ENCODE measurements around the gene JAGN1.
"Not testable (repeated sequence)": the region's sequence is repeated elsewhere in the genome, so short reads cannot be mapped to it uniquely, and the experiment has no call there.

JAGN1 gene

GRCh38 chr3:9897408-9898372 is 7.3 kb downstream of the JAGN1 start:
- in situ Hi-C loops (cut with MboI; ENCODE audit: low sequenced_read_pairs) = no loop called here

- in situ Hi-C loops (cut with MboI; ENCODE audit: low sequenced_read_pairs) = no loop called here
Measured at GRCh38 chr3:9898467-9899241, 8.2 kb downstream of the JAGN1 start.

- in situ Hi-C loops (cut with MboI; ENCODE audit: low sequenced_read_pairs) = no loop called here
Measured at GRCh38 chr3:9899289-9899791, 8.9 kb downstream of the JAGN1 start.

- in situ Hi-C loops (cut with MboI; ENCODE audit: low sequenced_read_pairs) = not testable (repeated sequence)
Measured at GRCh38 chr3:9900965-9901415, 10.6 kb downstream of the JAGN1 start.

- in situ Hi-C loops (cut with MboI; ENCODE audit: low sequenced_read_pairs) = no loop called here
Measured at GRCh38 chr3:9901967-9902366, 11.6 kb downstream of the JAGN1 start.

- in situ Hi-C loops (cut with MboI; ENCODE audit: low sequenced_read_pairs) = no loop called here
Measured at GRCh38 chr3:9902372-9903237, 12.2 kb downstream of the JAGN1 start, which contains the start of gene IL17RE. Gene IL17RE (plus strand): TSS chr3:9902848. CDS start chr3:9902933, 85 bp downstream.

GRCh38 chr3:9903238-9903624 is 12.8 kb downstream of the JAGN1 start:
- in situ Hi-C loops (cut with MboI; ENCODE audit: low sequenced_read_pairs) = no loop called here

- in situ Hi-C loops (cut with MboI; ENCODE audit: low sequenced_read_pairs) = no loop called here
Measured at GRCh38 chr3:9903904-9904303, 13.5 kb downstream of the JAGN1 start.

- in situ Hi-C loops (cut with MboI; ENCODE audit: low sequenced_read_pairs) = no loop called here
Measured at GRCh38 chr3:9906480-9906879, 16.1 kb downstream of the JAGN1 start.

- in situ Hi-C loops (cut with MboI; ENCODE audit: low sequenced_read_pairs) = no loop called here
Measured at GRCh38 chr3:9908286-9908685, 17.9 kb downstream of the JAGN1 start.

- in situ Hi-C loops (cut with MboI; ENCODE audit: low sequenced_read_pairs) = no loop called here
Measured at GRCh38 chr3:9909221-9910013, 19.0 kb downstream of the JAGN1 start.

- in situ Hi-C loops (cut with MboI; ENCODE audit: low sequenced_read_pairs) = no loop called here
Measured at GRCh38 chr3:9911863-9912262, 21.5 kb downstream of the JAGN1 start.

GRCh38 chr3:9912294-9912935 is 22.0 kb downstream of the JAGN1 start:
- in situ Hi-C loops (cut with MboI; ENCODE audit: low sequenced_read_pairs) = no loop called here

GRCh38 chr3:9913601-9914000 is 23.2 kb downstream of the JAGN1 start:
- in situ Hi-C loops (cut with MboI; ENCODE audit: low sequenced_read_pairs) = no loop called here

- in situ Hi-C loops (cut with MboI; ENCODE audit: low sequenced_read_pairs) = no loop called here
Measured at GRCh38 chr3:9914011-9914410, 23.6 kb downstream of the JAGN1 start.

- in situ Hi-C loops (cut with MboI; ENCODE audit: low sequenced_read_pairs) = no loop called here
Measured at GRCh38 chr3:9914559-9915253, 24.3 kb downstream of the JAGN1 start.

- in situ Hi-C loops (cut with MboI; ENCODE audit: low sequenced_read_pairs) = no loop called here
Measured at GRCh38 chr3:9915254-9916141, 25.1 kb downstream of the JAGN1 start.

- in situ Hi-C loops (cut with MboI; ENCODE audit: low sequenced_read_pairs) = no loop called here
Measured at GRCh38 chr3:9916346-9916733, 25.9 kb downstream of the JAGN1 start.
